Measurements from ENCODE around the gene FSTL5.
A peak's percentile ranks its signal among the peaks of the same experiment; 100 is the strongest.
"Not testable (repeated sequence)": the region's sequence is repeated elsewhere in the genome, so short reads cannot be mapped to it uniquely, and the experiment has no call there.

FSTL5 gene

DNA sequence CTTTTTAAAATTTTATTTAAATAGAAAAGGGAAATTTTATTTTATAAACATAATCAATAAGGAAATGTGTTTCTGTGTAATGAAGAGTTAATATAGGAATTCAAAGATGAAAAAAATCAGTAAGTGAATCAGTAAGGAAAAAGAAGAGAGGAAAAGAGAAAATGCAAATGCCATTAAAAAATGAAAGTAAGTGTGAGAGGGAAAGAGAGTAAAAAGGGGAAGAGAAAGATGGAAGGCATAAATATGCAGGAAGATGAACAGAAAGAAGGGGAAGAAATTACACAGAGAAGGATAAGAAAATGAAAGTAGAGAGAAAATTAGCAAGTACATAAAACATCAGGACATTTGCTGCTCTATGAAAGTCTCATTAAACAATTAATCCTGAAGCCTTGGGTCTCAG, 349.9 kb downstream of the FSTL5 start:
- Histone ChIP-seq H4K20me1 (no peaks in the 10 kb centered on the region), H3K36me3 (no peaks in the 10 kb centered on the region), H3K27ac (no peak overlapping the region), H3K4me3 (no peak overlapping the region), H3K9me3 (replicated peaks in 1 of 11) (peaks cover 0 to 9% (median 0%) of the 10 kb centered on the region in 11 experiments; a peak in 1 of 22 replicates), H3K4me2 (peak overlapping the region in 5 of 11 experiments; percentile 12 to 62 (median 42); a peak in 6 of 22 replicates), H3K4me1 (peaks cover 0 to 30% (median 1%) of the 10 kb centered on the region in 10 experiments; a peak in 7 of 20 replicates), H3K27me3 (no peaks in the 10 kb centered on the region), H3K9ac (no peak overlapping the region; a peak in 1 of 22 replicates)
- no peak for TF ChIP-seq Cebpa-rat (IDR thresholded peaks at IDR 0.05)

GRCh38 chr4:161813389-161813788, 350.4 kb downstream of the FSTL5 start:
- Histone ChIP-seq H3K4me1 (peaks cover 0 to 26% (median 1%) of the 10 kb centered on the region in 10 experiments; a peak in 7 of 20 replicates), H3K4me2 (peak overlapping the region in 2 of 11 experiments; percentile 17 to 62; a peak in 2 of 22 replicates), H3K4me3 (no peak overlapping the region), H3K9ac (no peak overlapping the region), H4K20me1 (no peaks in the 10 kb centered on the region), H3K27me3 (no peaks in the 10 kb centered on the region), H3K36me3 (no peaks in the 10 kb centered on the region), H3K27ac (no peak overlapping the region), H3K9me3 (replicated peaks in 1 of 11) (peaks cover 0 to 9% (median 0%) of the 10 kb centered on the region in 11 experiments; a peak in 1 of 22 replicates)
- TF ChIP-seq Cebpa-rat (IDR thresholded peaks at IDR 0.05) = no peak

GRCh38 chr4:161803171-161803570, 360.6 kb downstream of the FSTL5 start:
- Histone ChIP-seq H3K4me2 (no peak overlapping the region), H3K9me3 (replicated peaks in 1 of 11) (no peaks in the 10 kb centered on the region), H3K4me1 (no peaks in the 10 kb centered on the region), H3K27me3 (no peaks in the 10 kb centered on the region), H3K36me3 (no peaks in the 10 kb centered on the region), H4K20me1 (no peaks in the 10 kb centered on the region), H3K4me3 (no peak overlapping the region), H3K9ac (no peak overlapping the region), H3K27ac (no peak overlapping the region)
- no peak for TF ChIP-seq Cebpa-rat (IDR thresholded peaks at IDR 0.05)

DNA sequence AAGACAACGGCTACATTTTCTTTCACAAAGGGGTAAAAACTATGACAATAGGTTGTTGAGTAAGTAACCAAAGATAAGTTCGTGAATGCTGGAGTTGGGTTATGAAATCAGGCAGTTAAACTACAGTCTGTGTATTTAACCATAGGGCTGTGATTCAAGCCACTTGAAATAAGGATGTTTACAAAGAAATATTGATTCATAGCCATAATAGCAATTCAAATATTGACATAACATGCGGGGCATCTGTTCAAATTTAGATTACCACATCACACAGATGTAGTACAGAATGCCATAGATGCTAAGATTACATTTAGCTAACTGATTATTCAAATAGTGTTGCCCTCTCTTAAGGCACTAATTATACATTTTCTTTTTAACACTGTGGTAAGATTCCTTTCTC, 364.1 kb downstream of the FSTL5 start:
- no peak for TF ChIP-seq Cebpa-rat (IDR thresholded peaks at IDR 0.05)
- Histone ChIP-seq H3K27me3 (no peaks in the 10 kb centered on the region), H3K4me1 (no peaks in the 10 kb centered on the region), H3K9me3 (replicated peaks in 1 of 11) (no peaks in the 10 kb centered on the region), H4K20me1 (no peaks in the 10 kb centered on the region), H3K4me3 (no peak overlapping the region), H3K4me2 (no peak overlapping the region), H3K9ac (no peak overlapping the region), H3K36me3 (no peaks in the 10 kb centered on the region), H3K27ac (no peak overlapping the region)

DNA sequence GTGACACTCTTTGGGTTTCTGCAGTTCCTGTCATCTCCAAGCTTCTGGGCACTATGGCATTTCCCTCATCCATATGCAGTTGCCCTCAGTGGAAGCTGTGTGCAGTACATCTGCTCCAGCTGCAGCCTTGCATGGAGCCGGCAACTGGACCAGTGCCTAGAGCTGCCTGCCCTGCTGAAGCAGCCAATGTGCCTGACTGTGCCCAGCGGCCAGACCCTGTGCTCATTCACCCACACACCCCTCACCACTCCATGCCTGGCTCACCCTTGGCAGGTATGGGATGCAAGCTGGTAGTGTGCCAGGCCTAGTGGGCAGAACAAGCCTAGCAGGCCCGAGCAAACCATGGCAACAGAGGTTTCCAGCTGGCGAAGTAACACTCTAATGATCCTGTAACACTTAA, 370.8 kb downstream of the FSTL5 start:
- Histone ChIP-seq H3K4me3 (no peak overlapping the region), H3K4me2 (no peak overlapping the region), H3K4me1 (no peaks in the 10 kb centered on the region), H3K9me3 (replicated peaks in 1 of 11) (peaks cover 16 to 21% (median 17%) of the 10 kb centered on the region in 11 experiments), H4K20me1 (no peaks in the 10 kb centered on the region), H3K27me3 (no peaks in the 10 kb centered on the region), H3K27ac (no peak overlapping the region), H3K9ac (no peak overlapping the region), H3K36me3 (no peaks in the 10 kb centered on the region)
- TF ChIP-seq Cebpa-rat (IDR thresholded peaks at IDR 0.05) = no peak

- no peaks in the 10 kb centered on the region for H3K27me3 ChIP-seq
- no peak for TF ChIP-seq Cebpa-rat (IDR thresholded peaks at IDR 0.05)
- no peaks in the 10 kb centered on the region for H3K4me1 ChIP-seq
- H4K20me1 ChIP-seq = no peaks in the 10 kb centered on the region
- no peak overlapping the region for H3K27ac ChIP-seq
- H3K36me3 ChIP-seq = no peaks in the 10 kb centered on the region
- no peak overlapping the region for H3K9ac ChIP-seq
- no peak overlapping the region for H3K4me3 ChIP-seq
- H3K4me2 ChIP-seq = no peak overlapping the region
- H3K9me3 ChIP-seq (replicated peaks in 1 of 11) = peaks cover 16 to 21% (median 17%) of the 10 kb centered on the region in 11 experiments
Measured at GRCh38 chr4:161791796-161792556, 371.8 kb downstream of the FSTL5 start.

DNA sequence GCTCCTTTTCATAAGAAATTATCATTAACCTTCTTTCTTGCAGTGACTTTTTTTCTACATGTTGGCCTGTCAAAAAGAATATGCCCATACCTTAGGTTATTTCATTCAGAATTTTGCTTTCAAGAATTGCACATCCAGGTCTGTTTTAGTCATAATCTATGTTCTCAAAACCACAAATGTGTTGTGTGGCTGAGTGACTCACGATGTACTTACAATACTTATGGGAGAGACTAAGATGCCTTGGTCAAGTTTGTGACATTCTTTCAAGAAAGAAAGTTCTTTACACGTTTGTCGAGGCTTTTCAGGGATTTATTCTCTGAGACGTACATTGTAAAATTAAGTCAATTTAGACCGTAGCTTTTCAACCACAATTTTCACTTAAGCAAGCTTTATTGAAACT, 396.7 kb downstream of the FSTL5 start:
- Histone ChIP-seq H3K36me3 (no peaks in the 10 kb centered on the region), H3K9ac (no peak overlapping the region), H3K4me1 (no peaks in the 10 kb centered on the region), H3K9me3 (replicated peaks in 1 of 11) (no peaks in the 10 kb centered on the region), H4K20me1 (no peaks in the 10 kb centered on the region), H3K27me3 (no peaks in the 10 kb centered on the region), H3K4me3 (no peak overlapping the region), H3K27ac (no peak overlapping the region), H3K4me2 (no peak overlapping the region)
- TF ChIP-seq Cebpa-rat (IDR thresholded peaks at IDR 0.05) = no peak

- Histone ChIP-seq H3K9me3 (replicated peaks in 1 of 11) (no peaks in the 10 kb centered on the region), H3K4me1 (no peaks in the 10 kb centered on the region), H4K20me1 (no peaks in the 10 kb centered on the region), H3K27ac (no peak overlapping the region), H3K27me3 (no peaks in the 10 kb centered on the region), H3K9ac (no peak overlapping the region), H3K4me3 (no peak overlapping the region), H3K4me2 (no peak overlapping the region), H3K36me3 (no peaks in the 10 kb centered on the region)
- no peak for TF ChIP-seq Cebpa-rat (IDR thresholded peaks at IDR 0.05)
Measured at GRCh38 chr4:161762796-161763195, 401.0 kb downstream of the FSTL5 start.

GRCh38 chr4:161760008-161760407, 403.8 kb downstream of the FSTL5 start:
- no peaks in the 10 kb centered on the region for H3K27me3 ChIP-seq
- H3K9me3 ChIP-seq (replicated peaks in 1 of 11) = no peaks in the 10 kb centered on the region
- no peak for TF ChIP-seq Cebpa-rat (IDR thresholded peaks at IDR 0.05)
- no peak overlapping the region for H3K9ac ChIP-seq
- H3K36me3 ChIP-seq = no peaks in the 10 kb centered on the region
- H3K27ac ChIP-seq = no peak overlapping the region
- no peak overlapping the region for H3K4me2 ChIP-seq
- no peak overlapping the region for H3K4me3 ChIP-seq
- no peaks in the 10 kb centered on the region for H3K4me1 ChIP-seq
- no peaks in the 10 kb centered on the region for H4K20me1 ChIP-seq

DNA sequence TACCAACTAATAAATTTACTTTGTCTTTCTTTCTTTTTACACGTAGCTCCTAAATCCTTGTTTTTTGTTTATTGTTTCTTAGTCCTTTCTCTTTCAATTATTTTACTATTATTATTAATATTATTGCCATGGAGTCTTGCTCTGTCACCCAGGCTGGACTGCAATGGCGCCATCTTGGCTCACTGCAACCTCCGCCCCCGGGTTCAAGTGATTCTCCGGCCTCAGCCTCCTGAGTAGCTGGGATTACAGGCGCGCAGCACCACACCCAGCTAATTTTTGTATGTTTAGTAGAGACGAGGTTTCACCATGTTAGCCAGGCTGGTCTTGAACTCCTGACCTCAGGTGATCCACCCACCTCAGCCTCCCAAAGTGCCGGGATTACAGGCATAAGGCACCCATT, 405.4 kb downstream of the FSTL5 start:
- not testable (repeated sequence) for H3K9ac ChIP-seq, H3K27me3 ChIP-seq

More for the DNA sequence above, 405.4 kb downstream of the FSTL5 start:
- H4K20me1 ChIP-seq; H3K4me1 ChIP-seq; H3K4me3 ChIP-seq; H3K27ac ChIP-seq; H3K4me2 ChIP-seq; H3K9me3 ChIP-seq (replicated peaks in 1 of 11); H3K36me3 ChIP-seq: not testable (repeated sequence)
